Measurements from ENCODE around the gene SUMO3. TPM values are rescaled to one million over a fixed set of nuclear protein-coding genes. Genes with fewer than 3 reads are reported as not detected.
A peak's percentile ranks its signal among the peaks of the same experiment; 100 is the strongest.

The SUMO3 gene
- total and polyA plus RNA-seq, 2 experiments from 2014 or later: 90.8 to 103 TPM

DNA sequence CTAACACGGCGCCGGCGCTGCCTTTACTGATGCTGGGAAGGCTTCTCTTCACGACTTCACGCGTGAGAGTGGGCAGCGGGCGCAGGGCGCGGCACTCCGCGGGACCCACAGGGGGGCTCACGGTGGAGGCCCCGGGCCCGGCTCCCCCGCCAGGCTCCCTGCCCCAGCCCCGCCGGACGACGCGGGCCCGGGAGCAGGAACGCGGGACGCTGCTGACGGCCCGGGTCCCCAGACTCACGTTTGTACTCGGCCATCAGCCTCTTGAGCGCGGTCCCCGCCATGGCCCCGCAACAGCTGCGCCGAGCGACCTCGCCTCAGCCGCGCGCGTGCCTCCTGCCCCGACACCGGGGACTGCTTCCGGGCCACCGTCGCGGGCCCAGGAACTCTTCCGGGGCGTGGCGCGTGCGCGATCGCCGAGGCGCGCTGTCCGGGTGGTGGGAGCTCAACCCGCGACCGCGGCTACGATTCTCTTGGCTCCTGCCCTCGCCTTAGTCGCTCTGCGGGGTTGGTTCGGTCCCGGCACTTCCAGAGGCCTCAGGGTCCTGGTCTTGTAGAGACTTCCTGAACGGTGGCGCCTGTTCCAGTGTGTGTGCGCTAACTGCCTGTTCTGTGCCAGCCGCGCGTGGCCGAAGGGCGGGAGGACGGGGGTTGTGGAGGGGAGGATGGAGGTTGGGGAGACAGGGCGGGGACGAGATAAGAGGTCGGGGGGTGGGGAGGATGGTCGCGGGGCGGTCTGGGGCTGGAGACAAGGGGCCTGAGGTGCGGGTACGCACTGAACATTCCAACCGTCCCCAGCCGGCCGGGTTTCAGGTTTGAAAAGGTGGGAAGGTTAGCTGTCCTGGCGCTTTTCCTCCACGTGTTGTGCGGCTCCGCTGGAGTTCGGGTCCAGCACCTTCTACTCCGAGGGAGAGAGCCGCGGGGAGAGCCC, 16.1 kb downstream of the SUMO3 start, which contains the start of gene UBE2G2:
UBE2G2 (minus strand) TSS at position 353 of the 928 bp plus-strand sequence; CDS start at position 281, 72 bp downstream.
- H3F3A ChIP-seq (replicated peaks; ENCODE audit: low read depth): 0 out of 2 replicates have a peak, but pooled peaks cover 25% of the 10 kb centered on the region
- peaks cover 38% of the 10 kb centered on the region for H4K20me1 ChIP-seq (replicated peaks; ENCODE audit: insufficient read depth)
- Mint-ChIP-seq H3K36me3 (ENCODE audit: low read depth) (peaks cover 64% of the 10 kb centered on the region), H3K4me3 (peak within 1 kb of the TSS; percentile 97), H3K27ac (peak within 1 kb of the TSS; percentile 83), H3K27me3 (ENCODE audit: insufficient read depth, low read depth, poor library complexity) (peaks cover 8% of the 10 kb centered on the region), H3K4me1 (peaks cover 21% of the 10 kb centered on the region), H3K9me3 (no peaks in the 10 kb centered on the region)
- TF ChIP-seq, protein P1, sequence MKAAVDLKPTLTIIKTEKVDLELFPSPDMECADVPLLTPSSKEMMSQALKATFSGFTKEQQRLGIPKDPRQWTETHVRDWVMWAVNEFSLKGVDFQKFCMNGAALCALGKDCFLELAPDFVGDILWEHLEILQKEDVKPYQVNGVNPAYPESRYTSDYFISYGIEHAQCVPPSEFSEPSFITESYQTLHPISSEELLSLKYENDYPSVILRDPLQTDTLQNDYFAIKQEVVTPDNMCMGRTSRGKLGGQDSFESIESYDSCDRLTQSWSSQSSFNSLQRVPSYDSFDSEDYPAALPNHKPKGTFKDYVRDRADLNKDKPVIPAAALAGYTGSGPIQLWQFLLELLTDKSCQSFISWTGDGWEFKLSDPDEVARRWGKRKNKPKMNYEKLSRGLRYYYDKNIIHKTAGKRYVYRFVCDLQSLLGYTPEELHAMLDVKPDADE (IDR thresholded peaks at IDR 0.05): peak; percentile 78
- TF ChIP-seq ZNF114 (CRISPR knock-in tag; IDR thresholded peaks at IDR 0.05): no peak
- TF ChIP-seq EZH2 (IDR thresholded peaks at IDR 0.05; ENCODE audit: low read depth, unreplicated experiment): no peak
- TF ChIP-seq STAT1 (IDR thresholded peaks at IDR 0.05; ENCODE audit: unreplicated experiment): no peak
- peak; percentile 87 for TF ChIP-seq POLR2AphosphoS5 (IDR thresholded peaks at IDR 0.05; ENCODE audit: low read depth)
- no peaks in the 10 kb centered on the region for H3K9me2 ChIP-seq (ENCODE audit: insufficient read depth)
- DNase-seq (ENCODE audit: low spot score): peak; percentile 83
- peak within 1 kb of the TSS; percentile 94 for H3K4me2 ChIP-seq
- H3K27me3 ChIP-seq (ENCODE audit: insufficient read depth): no peaks in the 10 kb centered on the region
- peak within 1 kb of the TSS; percentile 98 for H3K4me3 ChIP-seq
- peaks cover 12% of the 10 kb centered on the region; the same call in 1 of the 2 replicates for H3K36me3 ChIP-seq (ENCODE audit: insufficient read depth)
- peak; percentile 88 for ATAC-seq
- H2AFZ ChIP-seq: peak within 1 kb of the TSS; percentile 83; the same call in 1 of the 2 replicates
- H3K4me1 ChIP-seq (ENCODE audit: insufficient read depth): peaks cover 21% of the 10 kb centered on the region
- H3K79me2 ChIP-seq (replicated peaks; ENCODE audit: insufficient read depth): peaks cover 51% of the 10 kb centered on the region
- 0 out of 2 replicates have a peak within 1 kb of the TSS, but pooled peaks have one; percentile 6 for H3K27ac ChIP-seq (ENCODE audit: low read depth)

DNA sequence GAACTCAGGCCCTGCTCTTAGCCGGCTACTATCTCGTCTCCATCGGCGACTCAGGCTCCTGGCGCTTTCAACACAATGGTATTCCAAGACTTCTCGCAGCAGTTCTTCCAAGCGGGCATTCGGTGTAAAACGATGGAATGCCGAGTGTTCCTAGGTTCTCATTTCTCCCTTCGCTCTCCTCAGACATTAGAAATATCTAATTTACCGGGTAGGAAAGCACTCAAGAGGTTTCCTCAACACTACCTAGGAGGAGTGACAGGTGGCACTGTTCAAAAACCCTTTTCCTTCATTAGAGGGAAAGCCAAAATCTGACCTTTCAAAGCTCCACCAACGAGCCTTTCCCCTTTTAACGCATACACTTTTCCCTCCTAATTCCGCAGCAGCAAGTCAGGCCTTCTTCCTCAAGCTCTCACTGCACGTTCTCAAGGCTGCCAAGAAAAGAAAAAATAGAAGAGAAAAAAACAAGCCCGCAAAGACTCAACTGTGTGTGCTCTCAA, 16.8 kb downstream of the SUMO3 start:
- 0 out of 2 replicates have a peak, but pooled peaks cover 25% of the 10 kb centered on the region for H3F3A ChIP-seq (replicated peaks; ENCODE audit: low read depth)
- peaks cover 58% of the 10 kb centered on the region for H3K79me2 ChIP-seq (replicated peaks; ENCODE audit: insufficient read depth)
- Mint-ChIP-seq H3K27me3 (ENCODE audit: insufficient read depth, low read depth, poor library complexity) (peaks cover 7% of the 10 kb centered on the region), H3K27ac (peak overlapping the region; percentile 83), H3K4me3 (peak overlapping the region; percentile 97), H3K9me3 (no peaks in the 10 kb centered on the region), H3K4me1 (peaks cover 24% of the 10 kb centered on the region), H3K36me3 (ENCODE audit: low read depth) (peaks cover 65% of the 10 kb centered on the region)
- H3K4me3 ChIP-seq: peak overlapping the region; percentile 98
- peaks cover 21% of the 10 kb centered on the region for H3K4me1 ChIP-seq (ENCODE audit: insufficient read depth)
- H2AFZ ChIP-seq: 0 out of 2 replicates have a peak overlapping the region, but pooled peaks have one; percentile 63
- peaks cover 12% of the 10 kb centered on the region; the same call in 1 of the 2 replicates for H3K36me3 ChIP-seq (ENCODE audit: insufficient read depth)
- H3K9me2 ChIP-seq (ENCODE audit: insufficient read depth): no peaks in the 10 kb centered on the region
- H4K20me1 ChIP-seq (replicated peaks; ENCODE audit: insufficient read depth): peaks cover 45% of the 10 kb centered on the region
- 0 out of 2 replicates have a peak overlapping the region, but pooled peaks have one; percentile 6 for H3K27ac ChIP-seq (ENCODE audit: low read depth)
- ATAC-seq: peak; percentile 50
- peak overlapping the region; percentile 94 for H3K4me2 ChIP-seq
- TF ChIP-seq, protein P2, sequence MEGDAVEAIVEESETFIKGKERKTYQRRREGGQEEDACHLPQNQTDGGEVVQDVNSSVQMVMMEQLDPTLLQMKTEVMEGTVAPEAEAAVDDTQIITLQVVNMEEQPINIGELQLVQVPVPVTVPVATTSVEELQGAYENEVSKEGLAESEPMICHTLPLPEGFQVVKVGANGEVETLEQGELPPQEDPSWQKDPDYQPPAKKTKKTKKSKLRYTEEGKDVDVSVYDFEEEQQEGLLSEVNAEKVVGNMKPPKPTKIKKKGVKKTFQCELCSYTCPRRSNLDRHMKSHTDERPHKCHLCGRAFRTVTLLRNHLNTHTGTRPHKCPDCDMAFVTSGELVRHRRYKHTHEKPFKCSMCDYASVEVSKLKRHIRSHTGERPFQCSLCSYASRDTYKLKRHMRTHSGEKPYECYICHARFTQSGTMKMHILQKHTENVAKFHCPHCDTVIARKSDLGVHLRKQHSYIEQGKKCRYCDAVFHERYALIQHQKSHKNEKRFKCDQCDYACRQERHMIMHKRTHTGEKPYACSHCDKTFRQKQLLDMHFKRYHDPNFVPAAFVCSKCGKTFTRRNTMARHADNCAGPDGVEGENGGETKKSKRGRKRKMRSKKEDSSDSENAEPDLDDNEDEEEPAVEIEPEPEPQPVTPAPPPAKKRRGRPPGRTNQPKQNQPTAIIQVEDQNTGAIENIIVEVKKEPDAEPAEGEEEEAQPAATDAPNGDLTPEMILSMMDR (conservative IDR thresholded peaks at IDR 0.05; ENCODE audit: low read depth in 2 of 2): peak; percentile 33 to 45; a peak in 3 of 4 replicates
- no peak for TF ChIP-seq EZH2 (IDR thresholded peaks at IDR 0.05; ENCODE audit: low read depth, unreplicated experiment)
- DNase-seq (ENCODE audit: low spot score): peak; percentile 58
- no peaks in the 10 kb centered on the region for H3K27me3 ChIP-seq (ENCODE audit: insufficient read depth)
